COLO668 (cell line): ENCODE results near the gene HDGFL2.

Experiments
- DNase-seq: peaks from one replicate; lab custom pipeline; 2025; ENCODE audit not compliant: unreplicated experiment; lab: John Stamatoyannopoulos, UW

Gene HDGFL2

DNA sequence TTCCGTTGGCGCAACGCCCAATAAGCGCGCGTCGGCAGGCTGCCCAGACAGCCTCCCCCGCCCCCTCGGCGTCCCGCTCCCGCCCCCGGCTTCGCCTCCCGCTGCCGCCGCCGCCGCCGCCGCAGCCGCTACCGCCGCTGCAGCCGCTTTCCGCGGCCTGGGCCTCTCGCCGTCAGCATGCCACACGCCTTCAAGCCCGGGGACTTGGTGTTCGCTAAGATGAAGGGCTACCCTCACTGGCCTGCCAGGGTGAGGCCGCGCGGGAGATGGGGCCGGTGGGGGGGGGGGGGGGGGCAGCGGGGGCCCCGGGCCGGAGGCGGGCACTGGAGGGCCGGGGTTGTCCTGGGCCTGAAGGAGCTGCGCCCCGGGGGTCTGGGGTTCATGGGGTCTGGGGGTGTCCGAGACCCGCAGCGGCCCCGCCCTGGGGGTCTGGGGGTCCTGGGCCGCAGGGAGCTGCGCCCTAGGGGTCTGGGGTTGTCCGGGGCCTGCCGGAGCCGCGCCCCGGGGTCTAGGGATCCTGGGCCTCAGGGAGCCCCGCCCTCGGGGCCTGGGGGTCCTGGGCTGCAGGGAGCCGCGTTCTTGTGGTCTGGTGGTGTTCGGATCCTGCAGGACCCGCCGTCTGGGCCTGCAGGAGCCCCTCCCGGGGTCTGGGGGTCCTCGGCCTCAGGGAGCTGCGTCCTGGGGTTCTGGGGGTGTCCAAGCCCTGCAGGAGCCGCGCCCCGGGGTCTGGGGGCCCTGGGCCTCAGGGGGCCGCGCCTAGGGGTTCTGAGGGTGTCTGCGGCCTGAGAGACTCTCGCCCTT lies at the start of gene HDGFL2:
HDGFL2 (plus strand) TSS at position 124 of the 801 bp plus-strand sequence; CDS start at position 178, 54 bp downstream.
- DNase-seq, result peak; percentile 18

DNA sequence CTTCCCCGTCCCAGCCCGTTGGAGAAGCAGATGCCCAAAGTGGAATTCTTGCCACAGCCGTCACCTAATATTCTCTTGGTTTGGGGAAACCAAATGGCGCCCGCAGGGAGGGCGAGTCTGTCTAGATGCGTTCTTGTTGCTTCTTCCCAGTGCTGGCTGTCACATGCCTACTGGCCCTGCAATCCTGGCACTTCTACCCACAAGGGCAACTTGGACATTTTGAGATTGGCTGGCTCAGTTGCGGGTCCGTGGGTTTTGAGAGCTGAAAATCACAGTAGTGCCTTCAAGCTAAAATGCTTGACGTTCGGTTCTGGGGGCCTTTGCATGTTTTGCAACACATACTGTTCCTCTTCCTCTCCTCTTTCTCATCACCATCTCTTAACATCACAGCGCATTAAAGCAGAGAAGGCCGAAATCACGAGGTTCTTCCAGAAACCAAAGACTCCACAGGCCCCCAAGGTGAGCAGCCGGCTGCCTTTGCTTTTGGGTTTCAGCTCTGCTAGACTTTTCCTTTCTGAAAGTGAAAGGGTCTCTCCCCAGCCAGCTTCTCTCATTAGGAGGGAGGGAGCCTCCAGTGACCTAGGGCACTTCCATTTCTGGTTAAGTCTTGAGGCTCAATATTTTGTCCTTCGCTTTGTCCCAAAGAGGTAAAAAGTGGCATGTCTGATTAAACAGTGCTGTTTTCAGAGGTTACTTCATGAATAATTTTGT lies 48.5 kb upstream of the HDGFL2 start:
- no peak for DNase-seq

DNA sequence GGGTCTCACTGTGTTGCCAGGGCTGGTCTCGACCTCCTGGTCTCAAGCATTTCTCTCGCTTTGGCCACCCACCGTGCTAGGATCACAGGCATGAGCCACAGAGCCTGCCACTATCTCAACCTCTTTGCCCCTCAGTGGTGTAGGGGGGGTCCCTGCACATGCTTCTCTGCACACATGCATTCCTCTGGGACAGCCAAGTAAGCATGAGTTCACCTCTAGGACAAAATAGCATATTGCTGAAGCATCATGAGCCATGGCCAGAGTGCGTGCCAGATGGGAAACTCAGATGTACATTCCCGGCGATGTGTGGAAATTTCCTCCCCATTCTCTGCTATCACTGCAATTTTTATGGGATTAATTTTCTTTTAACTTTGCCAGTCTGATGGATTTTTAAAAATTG lies 46.6 kb upstream of the HDGFL2 start:
- no peak for DNase-seq

GRCh38 chr19:4428326-4428975 lies 43.6 kb upstream of the HDGFL2 start:
- no peak for DNase-seq

DNA sequence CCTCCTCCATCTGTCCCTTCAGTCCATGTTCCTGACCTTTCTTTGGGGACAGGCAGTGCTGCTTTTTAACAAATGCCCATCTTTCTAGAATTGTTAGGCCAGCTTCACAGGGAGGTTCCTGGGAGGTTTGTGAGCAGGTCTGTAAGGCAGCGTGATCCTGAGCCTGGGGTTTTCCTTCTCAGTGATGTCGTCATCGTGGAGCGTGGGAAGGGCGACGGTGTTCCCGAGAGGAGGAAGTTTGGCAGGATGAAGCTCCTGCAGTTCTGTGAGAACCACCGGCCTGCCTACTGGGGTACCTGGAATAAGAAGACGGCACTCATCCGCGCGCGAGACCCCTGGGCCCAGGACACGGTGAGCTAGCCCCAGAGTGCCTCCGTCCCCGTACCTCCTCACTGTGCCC lies 42.8 kb upstream of the HDGFL2 start:
- DNase-seq, result no peak

DNA sequence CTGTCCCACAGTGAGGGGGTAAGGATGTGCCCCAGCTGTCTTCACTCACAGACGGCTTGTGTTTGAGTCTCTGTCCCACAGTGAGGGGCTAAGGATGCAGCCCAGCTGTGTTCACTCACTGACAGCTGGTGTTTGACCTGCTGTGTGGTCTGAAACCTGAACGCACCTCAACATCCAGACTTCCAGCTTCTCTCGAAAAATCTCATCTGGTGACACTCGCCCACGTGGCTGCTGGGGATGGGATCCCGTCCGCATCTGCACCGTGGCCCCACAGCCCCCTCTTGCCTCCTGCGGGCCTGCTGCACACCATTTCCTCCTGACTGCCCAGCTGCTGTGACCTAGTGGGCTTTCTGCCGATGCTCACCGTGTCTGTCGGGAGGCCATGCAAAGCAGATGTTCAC lies 42.3 kb upstream of the HDGFL2 start:
- no peak for DNase-seq

DNA sequence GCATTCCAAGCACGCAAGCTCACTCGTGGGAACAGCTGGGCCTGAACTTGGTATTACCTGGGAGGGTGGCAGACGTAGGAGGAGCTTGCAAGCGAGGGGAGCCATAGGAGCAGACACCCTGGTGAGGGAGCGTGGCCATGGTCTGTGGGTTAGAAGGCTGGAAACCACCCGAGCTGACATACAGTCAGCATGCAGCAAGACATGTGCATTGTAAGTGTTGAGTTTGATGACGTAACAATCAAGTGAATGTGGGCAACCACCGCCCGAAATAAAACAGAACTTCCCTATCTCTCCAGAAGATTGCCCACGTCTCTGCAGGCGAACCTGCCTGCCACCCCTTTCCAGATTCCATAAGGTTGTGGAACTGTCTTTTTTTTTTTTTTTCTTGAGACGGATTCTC lies 41.3 kb upstream of the HDGFL2 start:
- no peak for DNase-seq

GRCh38 chr19:4431296-4431695 lies 40.8 kb upstream of the HDGFL2 start:
- DNase-seq, result no peak

DNA sequence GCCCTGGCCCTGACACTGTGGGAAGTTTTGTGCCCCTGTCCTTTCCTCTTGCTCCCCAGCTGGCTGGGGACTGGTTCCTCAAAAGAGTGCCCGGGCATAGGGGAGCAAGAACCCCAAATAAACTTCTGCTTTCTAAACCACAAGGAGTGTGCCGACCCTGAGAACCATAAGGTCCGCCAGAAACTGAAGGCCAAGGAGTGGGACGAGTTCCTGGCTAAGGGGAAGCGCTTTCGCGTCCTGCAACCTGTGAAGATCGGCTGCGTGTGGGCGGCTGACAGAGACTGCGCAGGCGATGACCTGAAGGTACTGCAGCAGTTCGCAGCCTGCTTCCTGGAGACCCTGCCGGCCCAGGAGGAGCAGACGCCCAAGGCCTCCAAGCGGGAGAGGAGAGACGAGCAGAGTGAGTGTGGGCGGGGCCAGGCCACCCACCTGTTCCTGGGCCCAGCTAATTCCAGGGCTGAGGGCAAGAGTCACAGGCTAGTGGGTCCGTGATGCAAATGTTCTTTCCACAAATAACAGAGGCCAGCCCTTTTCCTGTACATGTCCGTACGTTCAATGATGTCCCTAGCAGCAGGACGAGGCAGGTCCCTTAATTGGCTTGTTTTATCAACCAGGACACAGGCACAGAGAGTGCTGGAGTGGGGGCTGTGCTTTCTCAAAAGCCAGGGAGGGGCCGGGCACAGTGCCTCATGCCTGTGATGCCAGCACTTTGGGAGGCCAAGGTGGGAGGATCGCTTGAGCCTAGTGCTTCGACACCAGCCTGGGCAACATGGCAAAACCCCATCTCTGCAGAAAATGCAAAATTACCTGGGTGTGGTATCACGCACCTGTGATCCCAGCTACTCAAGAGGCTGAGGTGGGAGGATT lies 40.1 kb upstream of the HDGFL2 start:
- no peak for DNase-seq

GRCh38 chr19:4432918-4433506 lies 39.1 kb upstream of the HDGFL2 start:
- no peak for DNase-seq

DNA sequence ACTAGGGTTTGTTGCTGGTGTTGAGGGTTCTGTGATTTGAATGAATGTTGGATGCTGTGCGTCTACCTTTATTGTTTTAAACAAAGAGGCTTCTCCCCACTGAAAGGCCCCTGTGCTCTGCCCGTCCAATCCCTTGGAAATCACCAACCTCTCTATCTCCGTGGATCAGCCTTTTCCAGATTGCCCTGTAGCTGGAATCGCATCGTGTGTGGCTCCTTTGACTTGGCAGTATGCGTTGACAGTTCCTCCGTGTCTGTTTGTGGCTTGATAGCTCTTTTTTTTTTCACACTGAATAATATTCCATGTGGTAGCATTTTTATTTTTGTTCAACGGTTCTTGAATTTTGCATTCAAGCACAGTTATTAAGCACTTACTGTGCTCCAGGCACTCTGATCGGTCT lies 37.7 kb upstream of the HDGFL2 start:
- no peak for DNase-seq

DNA sequence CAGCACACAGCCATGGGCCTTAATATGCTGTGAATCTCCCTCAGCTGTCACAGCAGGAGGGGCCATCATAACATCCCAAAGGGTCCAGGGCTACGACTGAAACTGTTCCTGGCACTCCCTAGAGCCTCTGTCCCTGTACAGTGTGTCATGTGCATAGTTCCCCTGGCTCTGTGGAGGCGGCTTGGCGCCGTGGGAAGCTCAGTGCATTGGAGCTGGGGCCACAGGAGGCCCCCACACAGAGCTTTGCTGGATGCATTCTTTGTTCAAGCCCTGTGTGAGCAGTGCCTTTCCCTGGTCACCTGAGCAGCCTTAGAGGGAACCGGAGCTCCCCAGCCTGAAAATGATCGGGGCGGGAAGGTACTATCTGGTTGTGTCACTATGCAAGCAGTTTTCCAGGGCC lies 35.9 kb upstream of the HDGFL2 start:
- no peak for DNase-seq

- DNase-seq, result no peak
Observed at GRCh38 chr19:4437103-4437502, 35.0 kb upstream of the HDGFL2 start.

- no peak for DNase-seq
Observed at GRCh38 chr19:4439243-4439642, 32.9 kb upstream of the HDGFL2 start.

- no peak for DNase-seq
Observed at GRCh38 chr19:4441994-4442818, 29.9 kb upstream of the HDGFL2 start.

DNA sequence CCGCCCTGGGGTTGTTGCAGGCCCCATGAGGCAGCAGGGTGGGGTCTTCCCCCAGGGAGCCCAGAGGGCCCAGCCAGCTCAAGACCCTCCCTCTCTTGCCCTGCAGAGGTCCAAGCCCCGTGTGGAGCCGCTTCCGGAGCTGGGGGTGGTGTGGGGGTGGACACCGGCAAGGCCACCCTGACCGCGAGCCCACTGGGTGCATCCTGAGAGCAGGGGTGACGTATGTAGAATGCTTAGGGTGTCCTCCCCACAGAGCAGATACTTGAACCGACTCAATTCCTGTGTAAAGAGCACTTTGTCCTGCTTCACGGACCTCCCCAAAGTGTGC lies 29.3 kb upstream of the HDGFL2 start:
- DNase-seq, result no peak

DNA sequence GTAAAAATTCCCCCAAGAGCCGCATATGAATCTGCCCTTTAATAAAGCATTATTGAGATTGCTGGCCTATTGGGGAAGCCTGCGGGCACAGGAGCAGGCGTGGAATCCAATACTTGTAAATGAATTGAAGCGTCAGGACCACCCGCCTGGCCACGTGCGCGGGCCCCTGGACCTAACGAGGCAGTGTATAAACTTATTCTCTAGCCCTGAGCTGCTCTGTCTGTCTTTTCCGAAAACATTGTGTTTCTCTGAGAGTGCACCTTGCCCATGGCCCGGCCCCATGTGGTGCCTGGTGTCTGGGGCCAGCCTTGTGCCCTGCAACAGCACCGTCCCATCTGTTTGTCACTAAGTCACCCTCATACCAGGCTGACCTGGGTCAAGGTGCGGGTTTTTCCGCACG lies 28.9 kb upstream of the HDGFL2 start:
- no peak for DNase-seq

- DNase-seq, result no peak
Observed at GRCh38 chr19:4443966-4444764, 27.9 kb upstream of the HDGFL2 start.
